Stimulated activated CD8-positive, alpha-beta memory T cell treated with anti-CD3 and anti-CD28 coated beads, Interleukin-7, amount 100 ng/mL, for 24 hours (primary cell): ENCODE results near the gene CDY1.
"Not testable (repeated sequence)": the region's sequence is repeated elsewhere in the genome, so short reads cannot be mapped to it uniquely, and the experiment has no call there.

Experiments
- DNase-seq: peaks from one replicate; pipeline ENCODE4 v3.0.0-alpha.2; 2020; ENCODE audit warnings: low read depth

Gene CDY1, protein sequence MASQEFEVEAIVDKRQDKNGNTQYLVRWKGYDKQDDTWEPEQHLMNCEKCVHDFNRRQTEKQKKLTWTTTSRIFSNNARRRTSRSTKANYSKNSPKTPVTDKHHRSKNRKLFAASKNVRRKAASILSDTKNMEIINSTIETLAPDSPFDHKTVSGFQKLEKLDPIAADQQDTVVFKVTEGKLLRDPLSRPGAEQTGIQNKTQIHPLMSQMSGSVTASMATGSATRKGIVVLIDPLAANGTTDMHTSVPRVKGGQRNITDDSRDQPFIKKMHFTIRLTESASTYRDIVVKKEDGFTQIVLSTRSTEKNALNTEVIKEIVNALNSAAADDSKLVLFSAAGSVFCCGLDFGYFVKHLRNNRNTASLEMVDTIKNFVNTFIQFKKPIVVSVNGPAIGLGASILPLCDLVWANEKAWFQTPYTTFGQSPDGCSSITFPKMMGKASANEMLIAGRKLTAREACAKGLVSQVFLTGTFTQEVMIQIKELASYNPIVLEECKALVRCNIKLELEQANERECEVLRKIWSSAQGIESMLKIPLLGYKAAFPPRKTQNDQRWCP

GRCh38 chrY:25621817-25622216 lies at the start of gene CDY1:
TSS of gene CDY1 (plus strand) at chrY:25622117. CDS start at chrY:25622443, 326 bp downstream.
- DNase-seq = not testable (repeated sequence)

DNA sequence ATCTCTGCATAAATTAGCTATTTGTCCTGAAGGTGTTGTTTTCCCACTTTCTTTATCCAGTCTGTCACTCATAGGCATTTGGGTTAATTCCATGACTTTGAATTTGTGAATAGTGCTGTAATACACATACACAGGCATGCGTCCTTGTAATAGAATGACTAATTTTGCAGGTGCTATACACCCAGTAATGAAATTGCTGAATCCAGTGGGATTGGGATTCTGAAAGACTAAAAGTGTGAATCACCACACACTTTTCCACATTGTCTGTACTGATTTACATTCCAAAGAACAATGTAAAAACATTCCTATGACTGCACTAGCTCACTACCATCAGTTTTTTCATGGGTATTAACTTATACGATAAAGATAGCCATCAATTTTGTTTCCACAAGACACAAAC lies 28.6 kb upstream of the CDY1 start:
- DNase-seq = not testable (repeated sequence)

- DNase-seq = not testable (repeated sequence)
Measured at GRCh38 chrY:25620209-25620608, 1.7 kb upstream of the CDY1 start.

DNA sequence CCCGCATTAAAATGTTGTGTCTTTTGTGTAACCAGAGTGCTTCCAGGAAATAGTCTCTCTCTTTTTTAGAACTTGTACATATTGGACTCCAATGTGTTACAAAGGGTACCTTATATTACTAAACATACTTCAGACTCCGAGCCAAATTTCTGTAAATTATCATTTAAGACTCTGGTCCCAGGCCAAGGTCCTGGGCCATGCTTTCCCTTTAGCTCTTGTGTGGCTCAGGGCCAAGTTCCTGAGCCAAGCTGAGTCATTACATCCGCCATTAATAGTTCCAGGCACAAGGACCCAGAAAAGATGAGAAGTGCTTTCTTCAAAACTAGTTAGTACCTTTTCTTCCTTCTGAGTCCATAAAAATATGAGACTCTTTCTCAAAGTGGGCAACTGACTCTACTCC lies 4.6 kb downstream of the CDY1 start:
- DNase-seq = not testable (repeated sequence)

- not testable (repeated sequence) for DNase-seq
Measured at GRCh38 chrY:25630383-25631112, 8.6 kb downstream of the CDY1 start.

GRCh38 chrY:25639852-25640251 lies 17.9 kb downstream of the CDY1 start:
- not testable (repeated sequence) for DNase-seq

- not testable (repeated sequence) for DNase-seq
Measured at GRCh38 chrY:25643024-25643915, 21.4 kb downstream of the CDY1 start.
